GM18498 (cell line): ENCODE measurements around the gene AK1.
"Not testable (repeated sequence)": the region's sequence is repeated elsewhere in the genome, so short reads cannot be mapped to it uniquely, and the experiment has no call there.

Experiments used
- ATAC-seq: cut with Tn5 transposase; IDR thresholded peaks from one replicate; pipeline ENCODE4 v1.9.1; 2021; ENCODE audit warnings: mild to moderate bottlenecking, moderate library complexity; ENCODE audit not compliant: unreplicated experiment

Gene AK1

GRCh38 chr9:127884976-127885490 lies 7.6 kb upstream of the AK1 start:
- ATAC-seq = no peak

GRCh38 chr9:127884427-127884911 lies 7.0 kb upstream of the AK1 start:
- ATAC-seq = no peak

GRCh38 chr9:127883959-127884358 lies 6.5 kb upstream of the AK1 start:
- ATAC-seq = no peak

- not testable (repeated sequence) for ATAC-seq
Measured at GRCh38 chr9:127881715-127882114, 4.2 kb upstream of the AK1 start.

- no peak for ATAC-seq
Measured at GRCh38 chr9:127880143-127880542, 2.7 kb upstream of the AK1 start.

GRCh38 chr9:127878652-127879390 lies 1.3 kb upstream of the AK1 start:
- no peak for ATAC-seq

- no peak for ATAC-seq
Measured at GRCh38 chr9:127878001-127878651, 651 bp upstream of the AK1 start.

- ATAC-seq = no peak
Measured at GRCh38 chr9:127876764-127877562, 512 bp downstream of the AK1 start.

GRCh38 chr9:127876026-127876763 lies 1.3 kb downstream of the AK1 start:
- ATAC-seq = no peak

GRCh38 chr9:127875306-127875966 lies 2.0 kb downstream of the AK1 start:
- ATAC-seq = no peak

GRCh38 chr9:127874301-127875221 lies 2.9 kb downstream of the AK1 start:
- ATAC-seq = no peak

- no peak for ATAC-seq
Measured at GRCh38 chr9:127873886-127874285, 3.6 kb downstream of the AK1 start.

- ATAC-seq = no peak
Measured at GRCh38 chr9:127873223-127873691, 4.2 kb downstream of the AK1 start.

- no peak for ATAC-seq
Measured at GRCh38 chr9:127872369-127873222, 4.9 kb downstream of the AK1 start.

GRCh38 chr9:127871531-127871930 lies 5.9 kb downstream of the AK1 start:
- no peak for ATAC-seq

- ATAC-seq = no peak
Measured at GRCh38 chr9:127870887-127871286, 6.6 kb downstream of the AK1 start.

- not testable (repeated sequence) for ATAC-seq
Measured at GRCh38 chr9:127870153-127870491, 7.4 kb downstream of the AK1 start.
